CD4-positive, alpha-beta T cell treated with Interleukin-1 beta for 1 hour (primary cell): ENCODE measurements around the gene NDUFV1.
"Not testable (repeated sequence)": the region's sequence is repeated elsewhere in the genome, so short reads cannot be mapped to it uniquely, and the experiment has no call there.

Source experiments
- DNase-seq, 2 donors: peaks; one replicate each; pipeline ENCODE4 v3.0.0-alpha.2; 2020 to 2022

The NDUFV1 gene

DNA sequence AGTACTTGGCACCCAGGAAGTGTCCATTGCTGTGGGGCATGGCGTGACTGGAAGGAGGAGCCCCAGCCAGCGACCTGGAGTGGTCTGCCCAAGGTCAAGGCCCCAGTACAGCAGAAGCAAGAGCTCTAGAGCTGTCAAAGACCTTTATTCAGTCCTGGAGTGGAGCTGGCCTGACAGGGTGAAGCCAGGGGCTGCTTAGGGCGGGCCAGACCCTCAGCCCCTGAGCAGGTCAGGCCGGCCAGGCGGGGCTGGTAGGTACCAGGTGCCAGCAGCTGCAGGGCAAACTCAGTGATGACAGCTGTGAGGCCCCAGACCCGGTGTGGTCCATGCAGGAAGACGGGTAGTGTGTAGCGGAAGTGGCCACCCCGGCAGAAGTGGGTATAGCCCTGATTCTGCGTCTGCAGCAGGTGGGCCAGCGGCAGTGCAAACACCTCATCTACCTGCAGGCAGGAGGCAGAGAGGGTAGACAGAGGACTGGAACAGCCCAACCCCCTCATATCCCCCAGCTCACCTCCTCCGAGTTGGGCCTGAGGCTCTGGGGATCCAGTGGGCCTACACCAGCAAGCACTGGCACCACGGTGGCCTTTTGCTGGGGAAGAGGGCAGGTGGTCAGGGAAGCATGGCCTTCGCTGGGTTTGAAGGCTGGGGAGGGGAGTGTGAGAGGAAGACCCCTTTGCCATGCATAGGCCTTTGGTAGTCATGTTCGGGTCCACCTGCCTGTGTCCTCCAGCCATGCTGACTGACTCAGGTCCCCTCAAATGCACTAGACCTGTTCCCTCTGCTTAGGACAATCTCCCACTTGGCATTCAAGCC, 21.3 kb downstream of the NDUFV1 start:
- no peak for DNase-seq

DNA sequence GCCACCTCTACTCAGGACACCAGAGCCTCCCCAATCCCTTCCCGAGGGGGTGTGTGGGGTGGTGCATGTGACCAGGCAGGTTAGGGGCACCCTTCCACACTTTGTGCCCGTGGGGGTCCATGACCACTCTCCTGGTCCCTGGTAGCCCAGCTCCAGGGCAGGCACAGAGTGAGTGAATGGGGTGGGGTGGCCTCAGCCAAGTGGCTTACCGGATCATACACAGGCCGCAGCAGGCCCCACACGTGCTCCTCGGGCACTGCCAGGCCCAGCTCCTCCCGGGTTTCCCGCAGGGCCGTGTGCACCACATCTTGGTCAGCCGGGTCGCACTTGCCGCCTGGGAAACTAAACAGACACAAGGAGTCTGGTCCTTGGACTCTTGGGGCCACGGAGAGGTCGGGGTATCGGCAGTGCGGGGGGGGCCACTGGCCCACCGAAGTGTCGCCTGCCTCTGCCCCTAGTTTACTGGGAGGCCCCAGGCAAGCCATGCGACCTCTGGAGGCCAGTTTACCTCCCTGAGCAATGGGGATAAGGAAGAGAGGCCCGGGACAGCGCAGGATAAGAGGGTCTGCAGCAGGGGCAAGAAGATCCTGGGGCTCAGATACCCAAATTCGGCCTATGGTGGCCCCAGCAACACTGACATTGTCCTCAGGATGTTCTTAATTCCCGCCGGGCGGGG, 22.1 kb downstream of the NDUFV1 start:
- DNase-seq = no peak

DNA sequence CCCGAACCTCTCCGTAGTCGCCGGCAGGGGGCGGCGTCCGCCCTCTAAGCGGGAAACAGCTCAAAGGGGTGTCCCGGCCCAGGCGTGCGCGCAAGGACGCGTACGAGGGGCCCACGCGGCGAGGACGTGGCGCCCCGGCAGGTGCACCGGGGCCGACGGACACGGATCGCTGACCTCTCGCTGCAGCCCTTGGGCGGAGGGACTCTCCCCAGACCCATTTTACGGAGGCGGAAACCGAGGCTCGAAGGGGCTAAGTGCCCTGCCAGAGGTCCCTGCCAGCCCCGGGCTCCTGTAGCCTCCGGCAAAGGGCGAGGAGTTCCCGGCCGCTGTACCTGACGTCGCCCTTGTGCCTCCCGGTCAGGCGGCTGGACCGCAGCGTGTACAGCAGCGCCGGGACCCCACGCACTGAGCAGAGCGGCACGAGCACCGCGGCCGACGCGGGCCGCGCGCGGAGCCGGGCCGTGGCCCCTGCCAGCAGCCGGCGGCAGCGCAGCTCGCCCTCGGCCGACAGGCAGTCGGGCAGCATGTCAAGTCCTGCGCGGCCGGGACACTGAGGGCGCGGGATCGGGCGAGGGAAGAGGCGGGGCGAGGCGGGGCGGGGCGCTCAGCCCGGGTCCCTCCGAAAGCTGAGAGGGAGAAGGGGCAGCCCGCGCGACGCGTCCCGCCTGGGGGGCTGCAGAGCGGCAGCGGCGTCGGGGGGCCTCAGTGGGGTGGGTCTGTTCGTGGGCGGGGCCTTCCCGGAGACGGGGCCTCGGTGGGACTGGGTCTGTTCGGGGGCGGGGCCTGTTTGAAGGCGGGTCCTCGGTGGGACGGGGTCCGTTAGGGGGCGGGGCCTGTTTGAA, 22.9 kb downstream of the NDUFV1 start, which contains the start of gene NUDT8:
Gene NUDT8 (minus strand): TSS at position 552 of the 842 bp plus-strand sequence. CDS start 26 bp downstream, at position 526.
- peak; percentile 88 to 89 for DNase-seq

DNA sequence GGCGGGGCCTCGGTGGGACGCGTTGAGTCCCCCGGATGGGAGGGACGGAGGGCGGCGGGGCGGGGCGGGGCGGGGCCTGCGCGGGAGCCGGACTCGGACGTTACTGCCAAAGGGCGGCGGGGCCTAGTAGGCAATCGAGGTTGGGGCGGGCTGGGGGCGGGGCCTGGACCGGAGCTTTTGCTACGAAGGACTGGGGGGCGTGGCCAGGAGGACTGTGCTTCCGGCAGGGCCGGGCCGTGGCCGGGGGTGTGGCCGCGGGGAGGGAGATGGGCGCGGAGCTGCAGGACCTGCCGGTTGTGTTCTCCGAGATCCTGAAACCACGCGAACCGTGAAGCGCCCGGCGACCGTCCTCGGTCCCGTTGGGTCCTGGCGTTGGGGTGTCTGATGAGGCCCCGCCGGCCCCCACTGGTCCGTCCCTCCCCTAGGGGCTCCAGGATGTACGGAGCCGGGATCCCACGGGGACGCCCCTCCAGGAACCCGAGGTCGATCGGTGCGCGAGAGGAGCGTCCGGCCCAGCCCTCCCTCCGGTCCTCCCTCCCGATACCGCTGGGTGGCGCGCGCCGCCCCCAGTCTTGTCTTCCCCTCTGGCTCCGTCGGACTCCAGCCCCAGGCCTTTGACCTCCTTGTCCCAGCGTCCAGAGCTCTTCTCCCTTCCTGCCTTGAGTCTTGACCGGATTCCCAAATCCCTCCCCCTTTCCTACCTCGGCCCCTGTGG, 23.6 kb downstream of the NDUFV1 start:
- peak; percentile 95 to 97 for DNase-seq

DNA sequence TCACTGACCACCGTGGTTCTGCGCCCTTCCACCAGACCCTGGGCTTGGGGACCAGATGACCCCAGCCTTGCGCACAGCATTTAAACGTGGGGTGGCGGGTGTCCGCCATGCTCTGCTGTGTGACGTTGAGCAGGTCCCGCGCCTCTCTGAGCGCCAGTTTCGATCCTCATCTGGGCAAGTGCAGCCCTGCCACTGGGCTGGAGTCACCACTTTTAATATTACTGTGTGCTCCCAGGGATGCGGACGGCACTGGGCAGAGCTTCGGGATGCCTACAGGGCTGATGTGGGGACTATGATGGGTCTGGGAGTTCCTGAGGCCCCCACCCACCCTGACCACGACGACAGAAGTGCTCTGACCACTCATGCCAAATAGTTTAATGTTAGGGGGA, 24.2 kb downstream of the NDUFV1 start:
- no peak for DNase-seq

DNA sequence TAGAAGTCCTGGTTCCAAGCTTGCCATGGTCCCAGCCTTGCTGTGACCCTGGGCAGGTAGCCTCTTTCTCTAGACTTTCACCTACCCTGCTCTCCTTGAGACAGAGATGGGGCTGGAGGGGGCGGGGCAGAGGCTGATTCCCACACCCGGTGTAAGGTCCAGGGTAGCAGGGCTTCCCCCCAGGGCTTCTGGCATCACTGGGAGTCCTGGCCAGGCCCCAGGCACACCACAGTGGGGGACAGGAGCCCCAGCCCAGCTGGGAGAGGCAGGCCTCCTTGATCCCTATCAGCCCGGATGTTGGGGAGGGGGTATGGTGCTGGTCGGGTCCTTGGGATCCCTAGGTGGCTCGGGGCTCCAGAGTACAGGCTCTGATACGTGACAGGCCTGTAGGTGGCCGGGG, 24.7 kb downstream of the NDUFV1 start:
- DNase-seq = no peak

DNA sequence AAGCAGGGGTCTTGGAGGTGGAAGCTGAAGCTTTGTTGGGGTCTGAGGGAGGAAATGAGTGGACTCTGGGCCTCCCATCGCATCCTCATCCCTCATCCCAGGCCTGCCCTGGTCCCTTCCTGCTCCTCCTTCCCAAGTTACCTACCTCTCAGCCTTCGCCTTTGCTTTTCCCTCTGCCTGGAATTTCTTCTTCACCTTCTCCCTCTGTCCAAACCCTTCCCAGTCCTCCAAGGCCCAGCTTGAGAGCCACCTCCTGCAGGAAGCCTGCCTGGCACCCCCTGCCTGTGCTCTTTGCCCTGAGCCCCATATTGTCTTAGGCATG, 25.1 kb downstream of the NDUFV1 start:
- no peak for DNase-seq

DNA sequence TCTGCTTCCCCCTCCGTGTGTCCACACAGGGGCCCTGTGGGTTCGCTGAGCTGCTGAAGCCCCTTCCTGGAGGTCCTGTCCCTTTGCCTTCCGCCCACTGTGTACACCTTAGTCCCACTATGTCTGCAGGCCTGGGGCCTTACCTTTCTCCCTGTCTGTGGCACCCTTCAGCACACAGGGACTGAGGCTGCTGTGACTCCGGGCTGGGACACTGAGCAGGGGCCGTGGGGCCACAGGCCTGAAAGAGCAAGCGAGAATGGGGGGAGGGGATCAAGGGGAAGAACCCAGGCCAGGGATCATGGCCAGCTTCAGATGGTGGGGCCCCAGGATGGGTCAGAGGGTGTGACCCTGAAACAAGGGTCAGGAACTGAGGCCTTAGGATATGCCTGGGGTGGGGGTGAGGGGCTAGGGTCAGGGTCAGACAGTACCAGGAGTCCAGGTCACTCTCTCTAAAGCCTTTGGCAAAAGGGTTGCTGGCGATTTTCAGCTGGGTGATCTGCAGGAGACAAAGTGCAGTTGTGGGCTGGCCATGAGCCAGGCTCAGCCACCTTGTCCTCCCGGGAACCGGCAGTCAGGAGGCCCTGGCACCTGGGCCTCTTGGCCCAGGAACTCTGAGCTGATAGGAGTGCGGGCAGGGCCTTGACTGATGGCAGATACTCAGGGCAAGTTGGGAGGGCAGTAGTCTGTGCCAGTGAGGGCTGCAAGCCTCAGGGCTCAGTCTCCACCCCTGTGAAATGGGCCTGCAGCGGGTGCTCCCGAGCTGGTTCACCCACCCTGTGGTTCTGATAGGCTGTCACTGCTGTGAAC, 25.6 kb downstream of the NDUFV1 start:
- no peak for DNase-seq

DNA sequence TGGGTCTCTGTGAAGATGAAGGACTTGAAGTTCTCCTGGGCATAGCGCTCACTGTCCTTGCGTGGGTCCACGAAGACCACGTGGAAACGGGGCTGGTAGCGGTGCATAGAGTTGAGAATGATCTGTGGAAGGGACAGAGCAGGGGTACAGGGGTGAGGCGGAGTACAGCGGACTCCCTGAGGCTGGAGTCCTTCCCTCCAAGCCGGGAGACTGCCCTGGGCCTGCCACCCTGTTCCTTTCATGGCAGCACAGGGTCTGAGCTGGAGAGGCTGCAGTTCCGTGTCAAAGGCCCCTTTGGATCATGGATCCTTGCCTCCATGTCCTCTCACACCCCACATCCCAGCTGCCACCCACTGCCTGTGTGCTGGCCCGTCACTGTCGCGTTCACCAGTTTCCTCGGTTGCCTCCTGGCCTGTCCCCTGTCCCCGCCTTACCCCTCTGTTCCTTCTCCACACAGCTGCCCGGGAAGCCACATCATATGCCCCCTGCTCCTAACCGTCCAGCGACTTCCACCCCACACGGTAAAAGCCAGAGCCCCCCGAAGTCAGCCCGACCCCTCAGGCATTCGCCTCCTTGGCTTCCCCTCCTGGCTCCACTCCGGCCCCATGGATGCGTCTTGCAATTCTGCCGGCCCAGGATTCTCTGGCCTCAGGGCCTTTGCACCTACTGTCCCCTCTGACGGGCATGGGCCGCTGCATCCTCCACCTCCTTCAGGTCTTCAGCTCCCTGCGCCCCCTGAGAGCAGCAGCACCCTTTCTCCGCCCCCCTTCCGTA, 26.4 kb downstream of the NDUFV1 start:
- no peak for DNase-seq

DNA sequence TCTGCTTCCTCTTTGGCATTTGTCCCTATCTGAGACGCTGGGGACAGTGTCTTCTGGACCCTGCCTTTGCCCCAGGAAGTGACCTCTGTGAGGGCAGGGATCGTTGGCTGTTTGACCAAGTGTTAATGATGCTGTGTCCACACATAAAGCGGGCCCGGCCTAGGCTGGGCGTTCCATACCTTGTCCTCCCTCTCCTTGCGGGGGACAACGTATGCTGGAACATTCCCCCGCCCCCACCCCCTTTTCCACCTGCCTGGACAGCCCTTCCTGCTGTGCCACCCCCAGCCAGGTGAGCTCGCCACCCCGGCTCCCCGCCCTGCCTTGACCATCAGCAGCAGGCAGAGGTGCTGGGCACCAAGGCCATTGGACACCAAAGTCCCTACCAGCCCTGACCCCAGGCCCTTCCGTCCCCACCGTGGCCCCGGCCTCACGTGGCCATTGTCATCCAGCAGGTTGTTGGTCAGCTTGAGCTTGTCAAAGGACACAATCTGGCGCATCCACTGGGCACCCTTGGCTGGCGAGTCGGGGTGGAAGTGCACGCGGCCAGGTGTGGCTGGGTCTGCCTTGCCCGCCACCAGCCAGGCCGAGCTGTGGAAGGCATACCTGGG, 27.1 kb downstream of the NDUFV1 start:
- no peak for DNase-seq

DNA sequence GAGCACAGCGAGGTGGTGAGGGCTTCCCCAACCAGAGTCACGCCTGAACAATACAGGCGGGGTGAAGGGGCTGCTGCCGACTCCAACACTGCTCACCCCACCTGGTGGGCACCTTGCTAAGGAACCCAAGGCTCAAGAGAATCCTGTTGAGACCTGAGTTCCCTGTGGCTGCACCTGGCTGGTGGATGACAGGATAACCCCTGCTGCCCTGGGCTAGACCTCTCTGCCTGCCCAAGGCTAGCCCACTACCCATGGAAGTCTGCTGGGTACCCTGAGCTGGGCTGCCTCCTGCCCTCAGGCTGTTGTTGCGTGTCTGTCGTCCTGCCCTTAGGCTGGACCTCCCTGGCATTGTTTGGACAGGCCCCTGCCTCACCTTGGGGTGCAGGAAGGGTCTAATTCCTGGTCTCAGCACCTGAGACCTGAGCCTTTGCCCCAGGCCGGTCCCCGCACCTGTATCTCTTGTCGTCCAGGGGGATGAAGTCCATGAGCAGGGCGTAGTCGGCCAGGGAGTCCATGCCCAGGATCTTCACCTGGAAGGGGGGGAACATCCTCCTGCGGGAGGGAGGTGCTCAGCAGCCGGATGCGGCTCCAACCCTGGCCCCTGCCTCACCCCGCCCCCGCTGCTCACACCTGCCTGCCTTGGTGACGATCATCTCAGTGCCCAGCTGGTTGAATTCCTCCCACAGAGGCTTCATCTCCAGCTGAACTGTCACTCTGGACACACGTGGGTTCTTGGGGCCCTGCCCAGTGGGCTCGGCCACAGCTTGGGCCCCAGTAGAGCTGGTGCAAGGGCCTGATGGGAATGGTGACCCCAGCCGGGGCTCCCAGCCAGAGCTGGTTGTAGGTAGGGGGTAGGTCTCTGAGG, 27.9 kb downstream of the NDUFV1 start:
- DNase-seq = no peak

DNA sequence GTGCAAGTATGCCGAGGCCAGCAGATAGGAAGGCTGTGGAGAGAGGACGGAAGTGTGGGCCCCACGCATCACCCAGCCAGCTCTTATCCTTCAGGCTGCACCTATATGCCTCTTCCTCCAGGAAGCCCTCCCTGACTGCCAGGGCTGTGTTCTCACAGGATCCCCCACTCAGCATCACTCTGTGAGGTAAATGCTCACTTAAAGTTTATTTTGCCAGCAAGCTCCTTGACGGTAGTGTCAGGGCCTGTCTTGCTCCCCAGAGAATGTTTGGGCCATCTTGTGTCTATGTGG, 28.4 kb downstream of the NDUFV1 start:
- no peak for DNase-seq

DNA sequence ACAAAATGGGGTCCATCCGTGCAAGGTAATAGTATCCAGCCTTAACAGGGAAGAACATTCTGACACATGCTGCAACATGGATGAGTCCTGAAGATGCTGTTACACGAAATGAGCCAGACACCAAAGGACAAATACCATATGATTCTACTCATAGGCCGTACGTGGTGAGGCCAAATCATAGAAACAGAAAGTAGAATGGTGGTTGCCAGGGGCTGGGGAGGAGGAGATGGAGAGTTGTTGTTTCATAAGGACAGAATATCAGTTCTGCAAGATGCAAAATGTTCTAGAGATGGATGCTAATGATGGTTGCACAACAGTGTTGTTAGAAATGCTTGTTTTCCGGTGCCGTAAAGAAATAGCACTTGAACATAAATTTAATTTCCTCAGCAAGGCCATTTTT, 30.2 kb downstream of the NDUFV1 start:
- DNase-seq = no peak

DNA sequence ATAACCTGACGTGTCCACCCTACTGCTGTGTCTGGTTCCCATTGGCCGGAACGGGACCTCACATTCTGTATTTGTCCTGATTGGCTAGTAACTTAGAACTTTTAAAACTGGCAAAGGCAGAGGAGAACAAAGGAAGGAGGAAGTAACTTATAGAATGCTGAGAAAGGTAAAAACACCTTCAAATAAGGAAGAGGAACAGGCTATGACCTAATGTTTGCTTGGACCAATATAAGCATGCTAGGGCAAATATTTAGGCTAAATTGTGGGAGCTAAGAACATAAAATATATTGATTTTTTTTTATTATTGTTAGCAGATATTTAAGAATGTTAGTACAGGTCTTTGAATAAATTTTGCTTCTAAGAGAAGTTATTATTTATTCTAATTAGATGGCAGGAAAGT, 30.7 kb downstream of the NDUFV1 start:
- not testable (repeated sequence) for DNase-seq

DNA sequence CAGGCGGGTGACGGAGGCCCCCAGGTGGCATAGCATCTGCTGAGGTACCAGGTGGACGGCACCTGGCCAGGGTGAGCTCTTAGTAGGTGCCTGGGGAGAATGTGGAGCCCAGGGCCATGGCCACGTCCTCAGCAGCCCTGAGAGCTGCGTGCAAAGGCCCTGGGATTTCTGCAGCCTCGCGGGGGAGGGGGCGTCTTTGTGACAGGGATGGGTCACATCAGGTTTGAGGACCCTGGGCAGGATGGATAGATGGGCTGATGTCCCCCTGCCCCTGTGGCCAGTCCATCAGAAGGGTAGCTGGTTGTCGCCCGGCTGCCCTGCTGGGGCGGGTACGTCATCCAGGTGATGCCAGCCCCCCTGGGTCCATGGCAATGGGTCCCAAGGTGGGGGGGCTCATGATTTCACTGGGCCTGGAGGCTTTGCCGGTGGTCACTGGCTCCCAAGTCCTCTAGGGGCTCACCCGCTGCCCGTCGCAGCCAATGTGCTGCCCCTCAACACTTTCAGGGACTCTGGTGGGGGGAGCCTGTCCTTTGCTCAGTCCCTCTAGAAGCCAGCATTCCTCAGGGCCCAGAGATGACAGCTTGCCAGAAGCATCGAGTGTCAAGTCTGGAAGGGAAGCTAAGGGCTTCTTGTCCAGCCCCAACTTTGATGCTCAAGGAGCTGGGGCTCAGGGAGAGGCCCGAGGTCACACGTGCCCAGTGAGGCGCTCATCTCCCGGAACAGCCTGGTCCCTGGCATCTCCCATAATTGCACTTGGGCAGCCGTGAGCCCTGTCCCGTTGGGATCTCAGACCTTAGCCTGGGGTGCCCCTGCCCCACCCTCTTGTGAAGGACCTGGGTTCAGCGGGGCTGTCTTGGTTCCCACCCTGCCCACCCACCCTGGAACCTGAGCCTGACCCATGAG, 32.0 kb downstream of the NDUFV1 start:
- DNase-seq = no peak

DNA sequence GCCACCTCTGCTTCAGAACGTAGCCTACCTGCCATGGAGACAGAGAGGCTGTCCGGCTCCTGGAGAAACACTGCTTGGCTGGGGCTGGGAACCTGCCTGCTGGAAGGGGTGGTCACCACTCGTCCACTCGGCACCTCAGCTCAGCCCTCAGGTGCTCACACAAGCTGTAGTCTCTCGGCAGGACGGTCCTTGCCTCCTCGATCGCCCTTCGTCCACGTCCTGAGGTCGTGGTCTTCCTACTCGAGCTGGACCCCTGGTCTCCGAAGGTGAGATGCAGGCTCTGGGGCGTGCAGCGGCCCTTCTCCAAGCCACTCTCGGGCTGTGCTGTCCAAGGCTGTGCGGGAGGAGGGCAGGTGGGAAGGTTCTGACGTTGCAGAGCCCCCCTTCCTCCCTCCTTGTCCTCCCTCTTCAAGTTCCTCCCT, 32.7 kb downstream of the NDUFV1 start, which contains the start of gene TBX10:
Gene TBX10 (minus strand): TSS at position 326 of the 422 bp plus-strand sequence. CDS start 291 bp downstream, at position 35.
- DNase-seq = no peak

DNA sequence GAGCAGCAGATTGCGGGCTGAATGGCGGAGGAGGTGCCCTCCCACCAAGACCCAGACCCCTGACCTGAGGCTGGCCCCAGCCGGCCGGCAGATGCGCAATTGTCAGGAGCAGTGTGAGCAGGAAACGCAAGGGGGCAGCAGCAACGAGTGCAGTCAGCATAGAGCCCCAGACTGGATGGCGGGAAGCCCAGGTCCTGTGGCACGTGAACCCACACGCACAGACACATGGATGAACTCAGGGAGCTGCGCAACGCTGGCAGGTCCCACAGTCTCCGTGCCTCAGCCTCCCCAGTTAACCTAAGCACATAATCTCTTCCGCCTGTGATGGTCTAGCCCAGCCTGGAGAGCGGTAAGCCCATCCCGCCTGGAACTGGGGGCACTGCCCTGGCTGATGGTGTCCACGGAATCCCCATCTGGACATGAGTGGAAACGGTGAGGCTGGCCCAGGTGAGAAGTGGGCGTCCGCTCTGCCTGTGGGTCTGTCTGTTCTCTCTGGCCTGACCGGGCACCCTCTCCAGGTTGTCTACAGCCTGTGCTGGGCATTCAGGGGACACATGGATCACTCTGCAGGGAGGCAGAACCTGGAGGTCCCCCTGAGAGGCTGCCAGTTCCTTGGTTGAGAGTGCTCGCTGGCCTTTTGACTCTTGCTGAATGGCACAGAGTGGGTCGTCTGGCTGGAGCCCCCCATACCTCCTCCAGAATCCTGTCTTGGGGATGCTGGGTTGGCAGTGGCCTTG, 33.5 kb downstream of the NDUFV1 start:
- DNase-seq = peak; percentile 66 to 68

DNA sequence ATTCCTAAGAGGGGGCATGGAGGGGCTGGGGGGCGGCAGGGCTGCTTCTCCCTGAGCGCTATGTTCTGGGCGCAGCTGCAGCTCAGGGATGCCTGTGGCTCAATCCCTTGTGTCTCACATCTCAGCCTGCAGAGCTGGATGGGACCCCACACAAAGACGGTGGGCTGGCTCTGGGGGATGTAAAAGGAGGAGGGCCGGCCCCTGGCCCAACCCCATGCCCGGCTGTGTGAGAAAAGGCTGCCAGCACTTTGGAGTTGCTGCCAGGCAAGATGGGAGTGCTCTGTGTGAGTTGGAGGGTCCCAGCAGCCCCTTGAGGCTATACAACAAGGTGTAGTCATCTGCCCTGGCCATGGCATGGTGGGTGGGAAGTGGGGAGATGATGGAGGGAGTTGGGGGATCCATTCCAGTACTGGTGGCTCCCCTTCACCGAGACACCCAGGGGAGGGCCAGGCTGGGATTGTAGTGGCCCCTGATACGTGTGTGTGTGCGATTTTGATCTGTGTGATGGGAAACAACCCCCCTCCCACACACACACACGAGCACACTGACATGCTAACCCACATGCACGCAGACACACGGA, 34.1 kb downstream of the NDUFV1 start:
- no peak for DNase-seq
